ENCODE results near the gene GALNT2.
A peak's percentile ranks its signal among the peaks of the same experiment; 100 is the strongest.

The GALNT2 gene

GRCh38 chr1:230149751-230150584 is 82.9 kb downstream of the GALNT2 start:
- no peak for DNase-seq

- no peak for DNase-seq
Measured at GRCh38 chr1:230150615-230151014, 83.6 kb downstream of the GALNT2 start.

- no peak for DNase-seq
Measured at GRCh38 chr1:230151924-230152468, 85.0 kb downstream of the GALNT2 start.

- no peak for DNase-seq
Measured at GRCh38 chr1:230152999-230153398, 86.0 kb downstream of the GALNT2 start.

- peak; percentile 27 for DNase-seq
Measured at GRCh38 chr1:230153641-230154296, 86.7 kb downstream of the GALNT2 start.

GRCh38 chr1:230155021-230155420 is 88.0 kb downstream of the GALNT2 start:
- no peak for DNase-seq

- DNase-seq: no peak
Measured at GRCh38 chr1:230156068-230156467, 89.0 kb downstream of the GALNT2 start.

GRCh38 chr1:230156536-230156935 is 89.5 kb downstream of the GALNT2 start:
- DNase-seq: no peak

GRCh38 chr1:230157420-230158390 is 90.7 kb downstream of the GALNT2 start:
- no peak for DNase-seq

GRCh38 chr1:230158415-230159291 is 91.6 kb downstream of the GALNT2 start:
- DNase-seq: no peak

GRCh38 chr1:230159580-230159979 is 92.5 kb downstream of the GALNT2 start:
- no peak for DNase-seq

- peak; percentile 28 for DNase-seq
Measured at GRCh38 chr1:230160957-230161771, 94.1 kb downstream of the GALNT2 start.

- no peak for DNase-seq
Measured at GRCh38 chr1:230163205-230163604, 96.2 kb downstream of the GALNT2 start.

- DNase-seq: no peak
Measured at GRCh38 chr1:230163719-230164118, 96.7 kb downstream of the GALNT2 start.

- no peak for DNase-seq
Measured at GRCh38 chr1:230165536-230165935, 98.5 kb downstream of the GALNT2 start.

GRCh38 chr1:230166366-230167132 is 99.5 kb downstream of the GALNT2 start:
- no peak for DNase-seq

- DNase-seq: peak; percentile 60
Measured at GRCh38 chr1:230167419-230167852, 100.4 kb downstream of the GALNT2 start.

GRCh38 chr1:230169454-230170152 is 102.6 kb downstream of the GALNT2 start:
- no peak for DNase-seq

GRCh38 chr1:230170153-230170547 is 103.1 kb downstream of the GALNT2 start:
- DNase-seq: no peak
